ENCODE measurements around the gene CIAO1.
"Not testable (repeated sequence)": the region's sequence is repeated elsewhere in the genome, so short reads cannot be mapped to it uniquely, and the experiment has no call there.

Gene CIAO1

GRCh38 chr2:96265840-96266679 is at the start of gene CIAO1, which contains the start of gene TMEM127:
CIAO1 (plus strand) TSS chr2:96266225; CDS start chr2:96266351, 126 bp downstream.
TMEM127 (minus strand) TSS chr2:96265997; CDS start chr2:96265381, 616 bp downstream.
- peak; percentile 56 for TF ChIP-seq CTCF (conservative IDR thresholded peaks at IDR 0.05; ENCODE audit: low read depth, low read length)
- peak within 1 kb of the TSS; percentile 97 for H3K4me3 ChIP-seq (ENCODE audit: low read depth, low read length)
- DNase-seq (ENCODE audit: low read depth), result peak; percentile 99

DNA sequence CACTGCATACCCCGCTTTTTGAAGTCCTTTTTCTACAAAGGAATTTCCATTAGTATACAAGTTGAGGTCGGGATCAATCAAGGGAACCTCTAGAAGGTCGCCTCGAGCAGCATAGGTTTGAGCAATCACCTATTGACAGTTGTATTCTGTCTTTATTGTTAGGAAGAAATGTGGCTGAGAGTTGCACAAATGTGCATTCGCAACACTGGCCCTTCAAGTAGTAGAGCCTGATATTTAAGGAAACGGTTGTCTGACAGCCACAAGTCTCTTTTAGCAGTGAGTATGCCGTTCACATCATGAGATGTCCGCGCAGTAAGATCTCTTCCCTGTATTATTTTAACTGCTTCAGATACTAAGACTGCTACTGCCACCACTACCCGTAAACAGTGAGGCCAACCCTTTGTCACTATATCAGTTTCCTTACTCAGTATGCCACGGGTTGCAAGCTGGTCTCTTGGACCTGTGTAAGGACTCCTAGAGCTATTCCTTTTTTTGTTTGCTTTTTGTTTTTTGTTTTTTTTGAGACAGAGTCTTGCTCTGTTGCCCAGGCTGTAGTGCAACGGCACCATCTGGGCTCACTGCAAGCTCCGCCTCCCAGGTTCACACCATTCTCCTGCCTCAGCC is 47.4 kb upstream of the CIAO1 start:
- no peak for TF ChIP-seq CTCF (conservative IDR thresholded peaks at IDR 0.05; ENCODE audit: low read depth, low read length)
- no peak overlapping the region for H3K4me3 ChIP-seq (ENCODE audit: low read depth, low read length)
- DNase-seq (ENCODE audit: low read depth), result no peak

DNA sequence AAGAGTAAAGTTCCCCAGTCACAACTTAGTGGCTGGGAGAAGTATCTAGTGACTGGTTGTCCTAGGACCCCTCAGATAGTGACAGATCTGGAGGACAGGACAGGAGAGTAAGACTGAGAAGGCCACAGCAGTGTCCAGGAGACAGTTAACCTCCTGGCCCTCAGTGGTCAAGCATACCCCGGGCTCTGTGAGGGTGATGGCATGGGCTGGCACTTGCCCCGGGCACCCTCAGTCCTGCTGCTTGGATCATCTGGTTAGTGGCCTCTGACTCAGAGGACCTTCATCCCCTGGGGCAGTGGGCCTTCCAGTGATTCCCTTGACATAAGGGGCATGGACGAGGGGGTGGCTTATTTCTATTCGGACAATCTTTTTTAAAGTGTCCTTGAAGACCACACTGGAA is 46.1 kb upstream of the CIAO1 start:
- DNase-seq (ENCODE audit: low read depth); H3K4me3 ChIP-seq (ENCODE audit: low read depth, low read length): not testable (repeated sequence)

DNA sequence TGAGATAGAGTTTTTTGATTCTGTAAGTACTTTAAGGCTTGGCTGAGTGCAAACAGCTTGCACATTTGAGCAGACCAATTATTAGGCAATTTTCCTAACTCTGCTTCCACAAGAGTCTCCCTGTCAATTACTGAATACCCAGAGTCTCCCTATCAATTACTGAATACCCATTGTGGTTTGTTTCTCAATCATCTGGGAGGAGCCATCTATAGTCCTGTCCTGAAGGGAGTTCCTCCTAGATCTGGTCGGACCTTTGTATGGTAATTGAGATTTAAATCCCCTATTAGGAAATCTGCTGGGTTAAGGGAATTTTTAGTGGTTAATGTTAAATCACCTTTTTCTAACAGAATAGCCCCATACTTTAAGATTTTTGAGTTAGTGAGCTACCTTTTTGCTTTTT is 44.9 kb upstream of the CIAO1 start:
- not testable (repeated sequence) for H3K4me3 ChIP-seq (ENCODE audit: low read depth, low read length); DNase-seq (ENCODE audit: low read depth)

GRCh38 chr2:96225016-96225533 is 41.0 kb upstream of the CIAO1 start:
- no peak for TF ChIP-seq CTCF (conservative IDR thresholded peaks at IDR 0.05; ENCODE audit: low read depth, low read length)
- DNase-seq (ENCODE audit: low read depth), result no peak
- no peak overlapping the region for H3K4me3 ChIP-seq (ENCODE audit: low read depth, low read length)

DNA sequence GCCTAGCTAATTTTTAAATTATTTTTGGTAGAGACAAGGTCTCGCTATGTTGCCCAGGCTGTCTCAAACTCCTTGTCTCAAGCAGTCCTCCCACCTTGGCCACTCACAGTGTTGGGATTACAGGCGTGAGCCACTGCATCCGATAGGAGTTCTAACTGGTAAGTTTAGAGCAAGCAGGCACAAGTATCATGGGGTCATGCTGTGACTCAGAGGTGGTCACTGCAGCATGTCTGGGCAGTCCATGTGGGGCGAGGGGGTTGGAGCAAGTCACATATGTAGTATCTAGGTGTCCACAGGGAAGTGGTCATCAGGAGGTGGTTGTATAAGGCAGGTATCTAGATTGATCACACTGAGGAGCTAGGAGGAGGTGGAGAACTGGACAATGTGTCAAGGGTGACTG is 34.7 kb upstream of the CIAO1 start:
- no peak for TF ChIP-seq CTCF (conservative IDR thresholded peaks at IDR 0.05; ENCODE audit: low read depth, low read length)
- no peak for DNase-seq (ENCODE audit: low read depth)
- H3K4me3 ChIP-seq (ENCODE audit: low read depth, low read length), result no peak overlapping the region

- DNase-seq (ENCODE audit: low read depth), result no peak
- no peak overlapping the region for H3K4me3 ChIP-seq (ENCODE audit: low read depth, low read length)
- no peak for TF ChIP-seq CTCF (conservative IDR thresholded peaks at IDR 0.05; ENCODE audit: low read depth, low read length)
Observed at GRCh38 chr2:96233436-96233835, 32.6 kb upstream of the CIAO1 start.
